ENCODE measurements around the gene OSBPL2. TPM values are rescaled to one million over a fixed set of nuclear protein-coding genes. Genes with fewer than 3 reads are reported as not detected.

Gene OSBPL2
- total RNA-seq, 1 experiment from 2014 or later: 49.5 TPM

GRCh38 chr20:62235001-62235776 lies 3.1 kb upstream of the OSBPL2 start:
- ATAC-seq (no peak), DNase-seq (ENCODE audit: low spot score) (no peak)
- no peak overlapping the region for H3K4me3 Mint-ChIP-seq
- CTCF ChIA-PET: no interaction called here
- peak overlapping the region; percentile 74; the same call in 1 of the 2 replicates for H3K27ac Mint-ChIP-seq
- no peak for TF ChIP-seq CTCF (IDR thresholded peaks at IDR 0.05)
- no peak for TF ChIP-seq TCF7 (CRISPR knock-in tag; IDR thresholded peaks at IDR 0.05; ENCODE audit: low read depth)
- no peak for TF ChIP-seq GTF2I (CRISPR knock-in tag; conservative IDR thresholded peaks at IDR 0.05)
- TF ChIP-seq SP1 (CRISPR knock-in tag; conservative IDR thresholded peaks at IDR 0.05): no peak
- H3K4me1 Mint-ChIP-seq: peaks cover 14% of the 10 kb centered on the region
- peaks cover 5% of the 10 kb centered on the region for H3K9me3 Mint-ChIP-seq
- no peaks in the 10 kb centered on the region for H3K27me3 Mint-ChIP-seq (ENCODE audit: low read depth)
- POLR2A ChIA-PET: no interaction called here
- no peaks in the 10 kb centered on the region for H3K36me3 Mint-ChIP-seq

- ATAC-seq (no peak), DNase-seq (ENCODE audit: low spot score) (no peak)
- CTCF ChIA-PET: interaction anchor here (1.1 to 1.3 kb wide), 3 partner anchors 8 to 432 kb away, joined by 3 read pairs; no protein-coding TSS in a partner anchor
- Mint-ChIP-seq H3K36me3 (no peaks in the 10 kb centered on the region), H3K4me3 (no peak overlapping the region), H3K27ac (no peak overlapping the region), H3K27me3 (ENCODE audit: low read depth) (no peaks in the 10 kb centered on the region), H3K4me1 (peaks cover 15% of the 10 kb centered on the region), H3K9me3 (peaks cover 5% of the 10 kb centered on the region)
- POLR2A ChIA-PET: no interaction called here
- TF ChIP-seq ZNF263 (CRISPR knock-in tag; IDR thresholded peaks at IDR 0.05; ENCODE audit: low read depth) (no peak), SOX15 (CRISPR knock-in tag; IDR thresholded peaks at IDR 0.05) (no peak), PRDM15 (CRISPR knock-in tag; IDR thresholded peaks at IDR 0.05) (no peak), AFF4 (CRISPR knock-in tag; IDR thresholded peaks at IDR 0.05; ENCODE audit: borderline replicate concordance) (no peak), ZBTB43 (CRISPR knock-in tag; IDR thresholded peaks at IDR 0.05) (no peak), RELA (CRISPR knock-in tag; IDR thresholded peaks at IDR 0.05; ENCODE audit: borderline replicate concordance) (no peak)
Observed at GRCh38 chr20:62235777-62236157, 2.6 kb upstream of the OSBPL2 start.

GRCh38 chr20:62236200-62236599 lies 2.1 kb upstream of the OSBPL2 start:
- DNase-seq (ENCODE audit: low spot score): no peak
- ChIA-PET POLR2A (no interaction called here), CTCF (interaction anchor here (1.1 to 1.3 kb wide), 3 partner anchors 9 to 431 kb away, joined by 3 read pairs; no protein-coding TSS in a partner anchor)
- Mint-ChIP-seq H3K4me3 (no peak overlapping the region), H3K27me3 (ENCODE audit: low read depth) (no peaks in the 10 kb centered on the region), H3K36me3 (peaks cover under 1% of the 10 kb centered on the region; the same call in 1 of the 2 replicates), H3K4me1 (peaks cover 15% of the 10 kb centered on the region), H3K9me3 (peaks cover 5% of the 10 kb centered on the region), H3K27ac (no peak overlapping the region)
- ATAC-seq: no peak
- no peak for TF ChIP-seq ZNF671 (CRISPR knock-in tag; IDR thresholded peaks at IDR 0.05)
- TF ChIP-seq ZNF263 (CRISPR knock-in tag; IDR thresholded peaks at IDR 0.05; ENCODE audit: low read depth): no peak
- no peak for TF ChIP-seq GTF2I (CRISPR knock-in tag; conservative IDR thresholded peaks at IDR 0.05)
- no peak for TF ChIP-seq FOXP4 (CRISPR knock-in tag; IDR thresholded peaks at IDR 0.05)
- TF ChIP-seq ZNF138 (CRISPR knock-in tag; conservative IDR thresholded peaks at IDR 0.05): no peak
- TF ChIP-seq ZBTB43 (CRISPR knock-in tag; IDR thresholded peaks at IDR 0.05): no peak
- no peak for TF ChIP-seq SP1 (CRISPR knock-in tag; conservative IDR thresholded peaks at IDR 0.05)
- TF ChIP-seq NFATC4 (CRISPR knock-in tag; IDR thresholded peaks at IDR 0.05): no peak
- TF ChIP-seq ELF4 (CRISPR knock-in tag; IDR thresholded peaks at IDR 0.05; ENCODE audit: low read depth): no peak
- no peak for TF ChIP-seq FOXP1 (CRISPR knock-in tag; IDR thresholded peaks at IDR 0.05; ENCODE audit: borderline replicate concordance)

All from WTC11 (cell line).